Left ventricle myocardium superior (tissue), 1 donor: ENCODE measurements around the gene ACKR3. TPM values are rescaled to one million over a fixed set of nuclear protein-coding genes. Genes with fewer than 3 reads are reported as not detected.
A peak's percentile ranks its signal among the peaks of the same experiment; 100 is the strongest.

ENCODE experiments used
- ATAC-seq: fragments of 200-7000 bp; cut with Tn5 transposase; one replicate; pipeline ENCODE4 v1.9.1; 2020; ENCODE audit warnings: mild to moderate bottlenecking, moderate library complexity
- DNase-seq: peaks from one replicate; pipeline ENCODE4 v3.0.0-alpha.2; 2020
- intact Hi-C: fragments of 100-400 bp; cut with micrococcal nuclease; formaldehyde crosslinking; loops from one replicate; pipeline ENCODE4 v1.11.0; 2022
- total RNA-seq: library from RNA; stranded (reverse); fragmentation: NEBNext Ultra II Directional; extraction: Animal tissue kit (Norgen Biotek cat#: 25700); gene quantifications from one replicate; pipeline ENCODE4 v1.2.1, GENCODE V29; 2021
- donor health status: DM: no; HTN: yes; CAD: no; lungs with severe emphysema.

Gene ACKR3
- total RNA-seq, 1 donor from 2014 or later = 25.4 TPM

DNA sequence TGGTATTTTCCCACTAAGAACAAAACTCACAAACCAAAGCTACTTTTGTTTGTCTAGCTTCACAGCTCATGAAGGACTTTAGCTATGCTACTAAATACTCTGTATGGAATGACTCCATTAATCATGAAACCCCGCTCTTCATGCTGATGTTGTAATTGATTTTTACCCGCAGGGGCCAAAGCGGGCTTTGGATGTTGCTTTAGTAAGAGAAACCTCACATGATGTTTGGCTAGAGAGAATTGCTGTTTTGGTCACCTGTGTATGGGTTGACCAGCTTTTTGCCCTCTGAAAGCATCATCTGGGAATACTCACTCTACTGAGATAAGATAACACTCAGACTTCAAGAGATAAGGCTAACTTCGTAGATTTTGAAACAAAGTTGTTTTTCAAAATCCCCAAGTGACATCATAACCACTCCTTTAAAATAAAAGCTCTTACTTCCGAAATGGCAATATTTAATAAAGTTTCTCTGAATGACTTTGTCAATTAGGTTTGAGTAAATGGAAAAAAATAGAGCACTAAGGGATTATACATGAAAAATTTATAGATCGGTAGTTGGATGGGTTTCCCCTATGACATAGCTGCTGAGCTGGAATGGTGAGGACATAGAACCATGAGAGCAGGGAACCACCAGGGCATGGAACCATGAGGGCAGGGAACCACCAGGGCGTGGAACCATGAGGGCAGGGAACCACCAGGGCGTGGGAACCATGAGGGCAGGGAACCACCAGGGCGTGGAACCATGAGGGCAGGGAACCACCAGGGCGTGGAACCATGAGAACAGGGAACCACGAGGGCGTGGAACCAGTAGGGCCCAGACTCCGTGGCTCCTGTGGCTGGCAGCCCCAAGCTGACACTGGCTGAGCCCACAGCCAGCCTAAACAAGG lies 31.9 kb downstream of the ACKR3 start:
- ATAC-seq (no peak), DNase-seq (no peak)
- intact Hi-C loops = no loop called here

DNA sequence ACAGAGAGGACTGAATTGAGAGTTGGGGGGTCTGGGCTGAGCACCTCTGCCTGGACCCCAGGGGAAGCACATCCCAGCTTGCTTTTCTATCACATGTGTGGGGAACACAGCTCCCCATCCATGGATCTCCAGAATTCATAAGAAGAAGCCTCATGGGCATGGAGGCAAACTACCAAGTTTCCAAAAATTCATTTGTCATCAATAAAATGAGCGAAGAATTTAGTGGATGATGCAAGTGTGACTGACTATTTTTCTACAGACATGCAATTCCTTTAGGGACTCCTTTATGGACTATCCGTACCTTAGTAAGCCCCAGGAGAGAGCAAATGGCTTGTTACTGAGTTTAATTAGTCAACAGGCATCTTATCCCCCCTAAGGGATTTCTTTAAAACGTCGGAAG lies 33.1 kb downstream of the ACKR3 start:
- ATAC-seq (no peak), DNase-seq (no peak)
- intact Hi-C loops = no loop called here

DNA sequence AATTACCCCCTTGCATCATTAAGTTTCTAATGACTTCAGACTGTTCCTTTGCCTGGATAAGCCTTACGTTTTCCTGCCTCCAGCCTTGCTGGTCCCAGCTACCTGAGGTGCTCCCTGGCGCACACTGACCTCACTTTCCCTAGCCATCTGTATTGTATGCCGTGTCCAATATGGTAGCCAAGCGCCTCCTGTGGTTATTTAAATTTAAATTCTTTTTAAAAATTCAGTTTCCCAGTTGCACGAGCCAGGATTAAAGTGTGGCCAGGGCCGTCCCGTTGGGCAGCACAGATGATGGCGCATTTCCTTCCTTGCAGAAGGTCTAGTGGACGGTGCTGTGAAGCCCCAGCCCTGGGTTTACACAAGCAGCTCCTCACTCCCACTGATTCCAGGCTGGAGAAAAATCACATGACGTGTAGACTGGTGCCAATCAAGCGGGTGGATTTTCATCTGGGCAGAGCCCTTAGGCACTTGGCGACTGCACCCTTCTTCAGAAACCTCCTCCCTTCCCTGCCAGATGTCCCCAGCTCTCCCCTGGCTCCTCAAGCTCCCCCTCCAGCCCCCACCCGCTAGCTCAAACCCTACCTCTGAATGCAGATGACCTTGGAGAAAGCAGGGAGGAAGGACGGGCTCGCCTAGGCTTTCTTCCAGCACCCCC lies 33.9 kb downstream of the ACKR3 start:
- ATAC-seq (no peak), DNase-seq (no peak)
- intact Hi-C loops = no loop called here

DNA sequence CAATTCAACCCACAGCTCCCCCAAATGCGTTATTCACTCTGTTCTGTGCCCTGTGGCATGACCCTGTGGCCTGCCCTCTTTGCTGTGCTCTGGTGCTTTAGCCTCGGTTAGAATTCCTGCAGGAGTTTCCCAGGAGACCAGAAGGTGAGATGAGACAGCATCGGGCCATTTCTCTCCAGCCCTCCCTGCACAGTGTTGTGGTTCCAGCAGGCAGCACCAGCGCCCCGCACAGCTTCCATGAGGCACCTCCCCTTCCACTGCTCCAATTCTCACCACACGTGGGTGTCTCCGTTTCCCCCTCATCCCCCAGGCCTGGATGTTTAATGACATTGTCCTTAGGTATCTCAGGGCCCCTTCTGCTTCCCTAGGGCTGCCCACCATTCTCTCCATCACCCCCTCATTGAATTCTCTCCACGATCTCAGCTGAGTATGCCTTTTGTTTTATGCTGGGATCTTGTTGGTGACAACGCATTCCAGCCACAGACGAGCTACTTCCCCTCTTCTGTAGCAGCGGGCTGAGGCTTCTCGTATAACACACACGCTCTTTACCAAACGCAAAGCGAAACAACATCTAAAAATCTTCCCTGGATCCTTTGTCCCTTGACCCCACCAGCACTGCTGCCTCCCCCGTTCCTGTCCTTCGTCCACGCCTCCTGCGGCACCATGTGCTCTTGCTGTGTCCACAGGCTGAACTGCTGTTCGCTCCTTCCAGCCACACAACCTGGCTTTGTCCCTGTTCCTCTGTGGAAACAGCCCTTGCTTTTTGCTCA lies 35.1 kb downstream of the ACKR3 start:
- intact Hi-C loops = no loop called here
- DNase-seq (no peak), ATAC-seq (no peak)

DNA sequence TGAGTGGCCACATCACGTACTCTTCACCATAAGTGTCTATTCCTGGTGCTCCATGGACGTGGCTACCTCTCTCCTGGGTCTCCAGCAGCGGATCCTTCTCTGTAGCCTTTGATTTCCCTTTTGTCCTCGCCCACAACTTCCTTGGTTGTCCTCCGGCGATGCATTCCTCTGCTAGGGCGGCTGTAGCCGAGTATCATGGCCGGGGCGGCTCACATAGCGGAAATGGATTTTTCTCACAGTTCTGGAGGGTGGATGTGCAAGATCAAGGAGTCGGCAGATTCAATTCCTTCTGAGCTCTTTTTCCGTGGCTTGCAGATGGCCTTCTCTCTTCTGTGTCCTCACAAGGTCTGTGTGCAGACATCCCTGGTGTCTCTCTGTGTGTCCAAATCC lies 35.7 kb downstream of the ACKR3 start:
- no peak for DNase-seq
- intact Hi-C loops = no loop called here
- no peak for ATAC-seq

DNA sequence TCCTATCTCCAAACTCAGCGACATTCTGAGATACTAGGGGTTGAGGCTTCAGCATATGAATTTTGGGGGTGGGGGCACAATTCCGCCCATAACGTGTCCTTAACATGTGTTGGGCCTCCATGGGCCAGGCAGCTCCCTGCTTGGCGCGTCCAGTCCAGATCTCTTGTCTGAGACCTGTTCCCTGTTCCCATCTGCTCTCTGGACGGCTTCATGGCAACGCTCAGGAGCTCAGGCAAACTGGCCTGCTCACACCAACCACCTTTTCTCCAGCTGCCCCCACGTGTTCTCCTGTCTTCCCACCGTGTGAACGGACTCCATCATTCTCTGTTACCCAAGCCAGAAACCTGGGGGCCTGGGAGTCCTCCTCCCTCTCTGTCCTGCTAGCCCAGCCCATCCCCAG lies 36.4 kb downstream of the ACKR3 start:
- DNase-seq = no peak
- no peak for ATAC-seq
- intact Hi-C loops = no loop called here

DNA sequence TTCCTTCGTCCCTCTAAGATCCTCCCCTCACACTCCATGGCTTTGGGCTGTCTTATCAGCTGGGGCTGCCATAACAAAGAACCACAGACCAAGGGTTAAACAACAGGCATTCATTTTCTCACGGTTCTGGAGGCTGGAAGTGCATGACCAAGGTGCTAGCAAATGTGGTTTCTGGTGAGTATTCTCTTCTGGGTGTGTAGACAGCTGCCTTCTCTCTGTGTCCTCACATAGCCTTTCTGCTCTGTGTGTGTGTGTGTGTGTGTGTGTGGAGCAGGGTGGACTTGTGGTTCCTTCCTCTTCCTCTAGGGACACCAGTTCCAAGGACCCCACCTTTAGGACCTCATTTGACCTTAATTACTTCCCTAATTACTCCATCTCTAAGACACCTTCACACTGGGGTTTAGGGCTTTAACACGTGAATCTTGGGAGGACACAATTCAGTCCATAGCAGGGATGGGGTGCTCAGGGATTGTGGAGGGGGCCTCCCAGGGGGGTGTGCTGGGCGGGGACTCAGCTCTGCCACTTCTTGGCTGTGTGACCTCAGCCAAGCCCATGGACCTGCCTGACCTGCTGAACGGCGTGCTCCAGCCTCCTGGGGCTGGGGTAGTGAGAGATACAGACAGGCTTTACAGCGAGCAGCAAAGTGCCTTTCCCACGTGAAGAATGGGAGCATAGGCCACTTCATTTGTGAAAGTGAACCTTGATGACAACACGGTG lies 38.0 kb downstream of the ACKR3 start:
- ATAC-seq (peak; percentile 52), DNase-seq (no peak)
- intact Hi-C loops = no loop called here

DNA sequence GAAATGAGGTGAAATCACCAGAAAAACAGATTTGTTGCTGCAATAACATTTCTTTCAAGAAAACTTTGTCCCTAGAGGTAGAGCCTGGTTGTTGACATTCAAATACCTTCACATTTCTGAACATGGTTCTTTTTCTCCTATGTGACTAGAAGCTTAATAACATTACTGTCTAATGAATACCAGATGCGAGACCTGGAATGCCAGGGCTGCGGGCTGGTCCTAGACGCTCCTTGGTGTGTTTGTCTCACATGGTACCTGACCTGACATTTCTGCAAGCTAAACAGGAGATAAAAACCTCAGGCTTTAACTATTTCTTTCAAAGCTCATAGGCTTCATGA lies 38.5 kb downstream of the ACKR3 start:
- no peak for ATAC-seq

DNA sequence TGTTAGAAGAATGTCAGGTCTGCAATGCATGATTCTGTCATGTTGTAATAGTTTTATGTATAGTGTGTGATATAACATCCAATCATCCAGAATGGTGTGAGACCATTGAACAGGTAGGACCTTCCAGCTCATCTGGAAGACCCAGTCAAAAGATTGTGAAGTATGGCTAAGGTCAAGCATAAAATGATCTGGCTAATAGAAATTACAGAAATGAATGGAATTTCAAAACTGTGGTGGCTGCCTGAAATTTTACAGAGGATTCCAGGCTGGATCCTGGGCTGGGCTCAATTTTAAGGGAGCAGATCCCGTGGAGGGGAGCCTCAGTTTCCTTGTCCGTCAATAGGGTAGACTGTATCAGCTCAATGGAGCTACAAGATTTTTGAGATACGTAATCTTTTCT lies 39.1 kb downstream of the ACKR3 start:
- intact Hi-C loops = no loop called here
- ATAC-seq (no peak), DNase-seq (no peak)

More for the DNA sequence above, 38.5 kb downstream of the ACKR3 start:
- DNase-seq = no peak
- intact Hi-C loops = no loop called here

DNA sequence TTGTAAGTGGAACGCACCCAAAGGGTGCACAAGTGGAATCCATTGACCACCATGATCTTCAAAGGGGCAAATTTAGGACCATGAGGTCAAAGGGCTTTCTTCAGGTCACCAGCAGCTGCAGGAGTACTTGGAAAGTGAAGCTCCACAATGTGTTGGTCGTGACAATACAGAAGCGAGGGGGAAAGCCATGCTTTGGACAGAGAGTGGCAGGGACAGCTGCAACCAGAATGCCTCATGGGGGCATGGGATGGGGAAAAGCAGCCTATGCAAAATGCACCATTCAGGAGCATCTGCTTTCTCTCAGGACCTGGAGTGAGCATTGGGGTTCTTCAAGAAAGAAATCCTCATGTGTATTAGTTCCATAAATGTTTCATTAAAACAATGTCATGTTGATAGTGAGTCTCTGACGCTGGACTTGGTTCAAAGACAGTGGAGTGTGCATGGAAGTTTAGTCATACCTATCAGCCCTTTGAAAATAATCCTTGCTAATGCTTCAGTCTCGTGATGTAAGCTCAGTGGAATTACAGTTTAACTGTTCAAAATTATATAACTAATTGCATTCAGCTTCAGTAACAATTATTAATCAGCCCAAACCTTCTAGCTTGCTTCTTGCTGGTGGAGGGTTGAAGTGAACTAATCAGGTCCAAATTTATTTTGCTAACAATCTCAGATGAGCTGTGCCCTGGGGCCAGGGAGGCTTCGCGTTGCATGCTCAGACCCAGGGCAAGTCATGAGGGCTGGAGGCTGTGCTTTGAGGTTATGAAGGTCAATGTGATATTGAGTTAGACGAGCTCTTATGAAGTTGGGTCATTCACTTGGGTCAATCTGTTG lies 41.6 kb downstream of the ACKR3 start:
- intact Hi-C loops = no loop called here
- DNase-seq = no peak
- no peak for ATAC-seq

DNA sequence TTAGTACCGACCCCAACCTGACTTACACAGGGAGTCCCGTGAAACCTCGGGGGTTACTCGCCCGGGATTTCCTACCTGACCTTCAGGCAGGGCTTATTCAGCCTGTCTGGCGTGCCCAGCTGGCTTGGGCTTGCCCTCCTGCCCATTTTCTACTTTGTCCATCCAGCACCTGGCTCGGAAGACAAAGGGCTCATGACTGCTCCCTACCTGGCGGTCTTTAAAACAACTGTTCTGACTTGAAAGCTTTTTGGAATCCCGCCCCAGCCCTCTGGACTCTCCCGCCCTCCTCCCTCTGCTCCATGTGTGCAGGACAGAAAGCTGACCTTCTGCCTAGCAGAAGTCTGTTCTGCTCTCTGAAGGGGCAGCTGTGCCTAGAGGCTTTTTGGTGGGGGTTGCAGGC lies 43.1 kb downstream of the ACKR3 start:
- ATAC-seq = no peak
- DNase-seq = no peak
- intact Hi-C loops = no loop called here

DNA sequence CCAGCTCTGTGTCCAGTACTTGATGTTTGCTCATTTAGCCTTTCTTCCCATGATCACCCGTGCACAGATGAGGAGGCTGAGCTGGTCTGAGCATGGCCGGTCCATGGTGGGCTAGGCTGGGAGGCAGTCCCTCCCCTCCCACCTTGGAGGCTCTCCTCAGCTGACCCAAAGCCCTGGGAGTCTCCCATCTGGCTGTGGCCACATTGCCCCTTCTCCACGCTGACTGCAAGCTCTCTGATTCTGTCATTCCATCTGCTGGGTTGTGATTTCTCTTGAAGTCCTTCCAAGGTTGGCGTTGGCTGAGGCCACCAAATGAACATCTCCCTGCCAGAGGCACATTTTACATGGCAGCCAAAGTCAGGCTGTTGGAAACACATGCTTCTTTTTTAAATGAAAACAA lies 44.0 kb downstream of the ACKR3 start:
- intact Hi-C loops = no loop called here
- DNase-seq (no peak), ATAC-seq (peak; percentile 71)

DNA sequence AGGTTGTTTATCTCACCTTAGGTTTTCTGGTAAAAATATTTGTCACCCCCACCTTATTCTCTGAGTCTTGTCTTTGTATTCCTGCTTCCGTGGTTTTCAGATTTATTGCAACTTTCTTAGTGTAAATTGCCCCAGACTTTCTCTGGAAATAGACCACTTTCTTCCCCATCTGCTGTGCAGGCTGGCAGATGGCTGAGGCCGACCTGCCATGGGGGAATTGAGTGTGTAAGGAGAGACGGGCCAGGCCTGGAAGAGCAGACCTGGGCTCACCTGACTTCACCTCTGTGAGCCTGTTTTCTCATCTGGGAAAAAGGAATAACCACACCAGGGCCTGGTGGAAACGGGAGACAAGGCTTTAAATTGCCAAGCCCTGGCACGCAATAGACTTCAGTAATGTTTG lies 44.9 kb downstream of the ACKR3 start:
- DNase-seq = no peak
- intact Hi-C loops = no loop called here

DNA sequence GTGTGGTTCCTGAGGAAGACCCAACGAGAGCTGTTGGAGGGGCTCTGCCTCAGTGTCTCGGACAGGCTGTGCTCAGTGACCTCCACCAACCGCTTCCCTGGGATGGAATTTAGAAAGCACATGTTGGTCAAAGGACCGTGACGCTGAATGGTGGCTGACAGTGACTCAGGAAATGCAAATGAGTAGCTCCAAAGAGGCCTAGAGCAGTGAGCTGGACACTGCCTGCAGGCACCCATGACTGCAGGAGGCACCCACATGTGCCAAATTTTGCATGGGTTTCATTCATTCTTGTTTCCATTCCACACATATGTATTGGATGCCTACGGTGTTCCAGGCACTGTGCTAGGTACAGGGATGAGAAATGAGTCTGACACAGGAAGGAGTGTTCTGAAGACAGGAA lies 46.4 kb downstream of the ACKR3 start:
- DNase-seq = no peak
- intact Hi-C loops = no loop called here
- no peak for ATAC-seq

More for the DNA sequence above, 44.9 kb downstream of the ACKR3 start:
- ATAC-seq = no peak

DNA sequence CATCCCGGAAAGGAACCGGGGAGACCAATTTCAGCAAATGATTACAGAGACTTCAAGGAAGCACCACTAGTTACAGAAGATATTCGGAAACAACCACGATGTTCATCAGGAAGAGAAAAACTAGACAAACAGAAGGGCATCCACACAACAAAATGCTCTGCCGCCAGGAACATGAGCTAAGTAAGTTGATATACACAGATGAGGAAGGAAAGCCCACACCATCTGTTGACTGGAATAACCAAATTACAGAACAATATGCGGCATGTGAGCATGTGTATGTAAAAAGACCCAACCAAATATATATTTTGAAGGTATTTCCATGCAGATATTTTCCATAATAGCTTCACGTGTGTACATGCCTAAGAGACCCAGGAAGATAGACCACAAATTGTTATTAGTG lies 47.0 kb downstream of the ACKR3 start:
- DNase-seq (no peak), ATAC-seq (no peak)
- intact Hi-C loops = no loop called here

DNA sequence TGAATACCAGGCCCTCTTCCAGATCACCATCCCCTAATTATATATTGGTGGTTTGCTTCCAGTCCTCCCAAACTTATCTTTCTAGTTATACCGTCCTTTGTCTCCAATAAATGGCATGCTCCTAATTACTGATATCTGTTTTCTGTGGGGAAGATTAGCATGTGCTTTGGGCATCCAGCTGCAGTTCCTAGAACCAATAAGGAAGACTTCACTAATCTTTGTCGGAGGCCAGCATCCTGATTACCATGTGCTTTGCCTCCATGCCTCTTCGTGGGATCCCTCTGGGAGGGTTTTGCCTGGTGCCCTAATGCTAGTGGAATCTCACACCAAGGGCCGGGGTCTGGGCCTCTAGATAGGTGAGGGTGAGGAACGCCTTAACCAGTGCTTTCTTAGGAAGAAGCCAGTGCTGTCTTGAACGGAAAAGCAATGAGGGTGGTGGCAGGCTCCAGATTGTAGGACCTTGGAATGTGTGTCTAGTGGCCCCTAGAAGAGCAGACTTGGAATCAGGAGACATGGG lies 47.7 kb downstream of the ACKR3 start:
- DNase-seq = no peak
- intact Hi-C loops = no loop called here

DNA sequence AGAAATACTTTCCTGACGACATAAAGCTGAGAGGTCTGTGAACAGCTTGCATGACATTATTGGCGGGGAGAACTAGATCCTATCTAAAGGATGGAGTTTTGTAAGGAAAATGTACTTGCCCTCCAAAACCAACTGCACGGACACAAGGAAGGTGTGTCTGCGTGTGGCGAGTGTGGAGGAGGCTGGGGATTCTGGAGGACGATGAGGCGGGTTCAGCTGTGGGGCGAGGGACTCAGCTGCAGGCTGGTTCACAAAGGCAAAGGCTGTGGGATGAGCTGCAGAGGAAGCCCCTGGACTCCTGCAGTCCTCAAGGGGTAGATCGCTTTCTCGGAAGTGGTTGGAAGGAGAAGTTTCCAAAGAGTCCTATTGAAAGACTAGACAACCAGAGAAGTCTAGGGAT lies 48.2 kb downstream of the ACKR3 start:
- ATAC-seq (no peak), DNase-seq (no peak)
- intact Hi-C loops = no loop called here

More for the DNA sequence above, 47.7 kb downstream of the ACKR3 start:
- ATAC-seq = no peak

DNA sequence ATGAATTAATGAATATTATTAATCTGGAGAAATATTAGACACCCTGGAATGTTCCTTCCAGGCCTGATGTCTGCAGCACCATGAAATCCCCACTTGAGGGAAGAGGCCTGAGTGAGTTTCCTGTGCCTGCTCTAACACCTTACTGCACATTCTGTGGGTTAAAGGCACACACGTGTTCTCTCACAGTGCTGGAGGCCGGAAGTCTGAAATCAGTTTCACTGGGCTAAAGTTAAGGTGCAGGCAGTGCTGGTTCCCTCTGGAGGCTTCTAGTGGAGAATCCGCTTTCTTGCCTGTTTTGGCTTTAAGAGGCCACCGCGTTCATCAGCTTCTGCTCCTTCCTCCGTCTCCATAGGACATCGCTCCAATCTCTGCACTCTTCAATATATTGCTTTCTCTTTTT lies 48.7 kb downstream of the ACKR3 start:
- ATAC-seq = no peak
- no peak for DNase-seq
- intact Hi-C loops = no loop called here
